ENCODE data around the gene KRT6C.

DNA sequence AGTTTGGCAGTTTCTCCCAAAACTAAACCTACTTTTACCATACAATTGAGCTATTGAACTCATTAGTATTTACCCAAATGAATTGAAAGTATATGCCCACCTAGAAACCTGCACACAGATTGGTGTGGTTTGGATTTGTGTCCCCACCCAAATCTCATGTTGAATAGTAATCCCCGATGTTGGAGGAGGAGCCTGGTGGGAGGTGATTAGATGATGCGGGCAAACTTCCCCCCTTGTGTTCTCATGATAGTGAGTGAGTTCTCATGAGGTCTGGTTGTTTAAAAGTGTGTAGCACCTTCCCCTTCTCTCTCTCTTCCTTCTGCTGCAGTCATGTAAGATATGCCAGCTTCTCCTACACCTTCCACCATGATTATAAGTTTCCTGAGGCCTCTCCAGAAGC, 4.0 kb upstream of the KRT6C start:
- TF ChIP-seq, protein P1, sequence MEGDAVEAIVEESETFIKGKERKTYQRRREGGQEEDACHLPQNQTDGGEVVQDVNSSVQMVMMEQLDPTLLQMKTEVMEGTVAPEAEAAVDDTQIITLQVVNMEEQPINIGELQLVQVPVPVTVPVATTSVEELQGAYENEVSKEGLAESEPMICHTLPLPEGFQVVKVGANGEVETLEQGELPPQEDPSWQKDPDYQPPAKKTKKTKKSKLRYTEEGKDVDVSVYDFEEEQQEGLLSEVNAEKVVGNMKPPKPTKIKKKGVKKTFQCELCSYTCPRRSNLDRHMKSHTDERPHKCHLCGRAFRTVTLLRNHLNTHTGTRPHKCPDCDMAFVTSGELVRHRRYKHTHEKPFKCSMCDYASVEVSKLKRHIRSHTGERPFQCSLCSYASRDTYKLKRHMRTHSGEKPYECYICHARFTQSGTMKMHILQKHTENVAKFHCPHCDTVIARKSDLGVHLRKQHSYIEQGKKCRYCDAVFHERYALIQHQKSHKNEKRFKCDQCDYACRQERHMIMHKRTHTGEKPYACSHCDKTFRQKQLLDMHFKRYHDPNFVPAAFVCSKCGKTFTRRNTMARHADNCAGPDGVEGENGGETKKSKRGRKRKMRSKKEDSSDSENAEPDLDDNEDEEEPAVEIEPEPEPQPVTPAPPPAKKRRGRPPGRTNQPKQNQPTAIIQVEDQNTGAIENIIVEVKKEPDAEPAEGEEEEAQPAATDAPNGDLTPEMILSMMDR (conservative IDR thresholded peaks at IDR 0.05) = no peak
- TF ChIP-seq ZFX (IDR thresholded peaks at IDR 0.05) = no peak

Measured in C4-2B (cell line).